Measurements from ENCODE around the gene TRMU. TPM values are rescaled to one million over a fixed set of nuclear protein-coding genes. Genes with fewer than 3 reads are reported as not detected.

TRMU gene
- total RNA-seq, 1 experiment from 2014 or later, result 48.8 TPM

DNA sequence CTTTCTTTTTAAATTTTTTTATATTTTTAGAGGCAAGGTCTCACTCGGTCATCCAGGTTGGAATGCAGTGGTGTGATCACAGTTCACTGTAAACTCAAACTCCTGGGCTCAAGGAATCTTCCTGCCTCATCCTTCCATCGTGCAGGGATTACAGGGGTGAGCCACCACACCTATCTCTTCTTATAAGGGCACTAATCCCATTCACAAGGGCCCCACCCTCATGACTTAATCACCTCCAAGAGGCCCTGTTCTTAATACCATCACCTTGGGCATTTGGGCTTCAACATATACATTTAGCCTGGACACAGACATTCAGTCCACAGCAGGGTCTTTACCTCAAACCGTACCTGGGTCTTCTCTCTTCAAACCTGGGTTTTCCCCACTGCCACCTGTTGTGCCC, 43.3 kb upstream of the TRMU start:
- intact Hi-C loops (cut with micrococcal nuclease; ENCODE audit: unreplicated experiment) (no loop called here), in situ Hi-C loops (cut with HindIII; ENCODE audit: low pct_unique_long_range_greater_than_20kb, low sequenced_read_pairs) (no loop called here)
- no peak overlapping the region for H3K27ac ChIP-seq (ENCODE audit: low read length)
- ATAC-seq (no peak), DNase-seq (ENCODE audit: low read depth, low spot score) (no peak)
- ChIA-PET CTCF (no interaction called here), POLR2A (no interaction called here)
- H3K9me3 ChIP-seq (ENCODE audit: control insufficient read depth, insufficient read depth, low read depth, low read length), result no peaks in the 10 kb centered on the region
- BruUV-seq (replicated peaks), result no TSS peak
- TF ChIP-seq, protein P1, sequence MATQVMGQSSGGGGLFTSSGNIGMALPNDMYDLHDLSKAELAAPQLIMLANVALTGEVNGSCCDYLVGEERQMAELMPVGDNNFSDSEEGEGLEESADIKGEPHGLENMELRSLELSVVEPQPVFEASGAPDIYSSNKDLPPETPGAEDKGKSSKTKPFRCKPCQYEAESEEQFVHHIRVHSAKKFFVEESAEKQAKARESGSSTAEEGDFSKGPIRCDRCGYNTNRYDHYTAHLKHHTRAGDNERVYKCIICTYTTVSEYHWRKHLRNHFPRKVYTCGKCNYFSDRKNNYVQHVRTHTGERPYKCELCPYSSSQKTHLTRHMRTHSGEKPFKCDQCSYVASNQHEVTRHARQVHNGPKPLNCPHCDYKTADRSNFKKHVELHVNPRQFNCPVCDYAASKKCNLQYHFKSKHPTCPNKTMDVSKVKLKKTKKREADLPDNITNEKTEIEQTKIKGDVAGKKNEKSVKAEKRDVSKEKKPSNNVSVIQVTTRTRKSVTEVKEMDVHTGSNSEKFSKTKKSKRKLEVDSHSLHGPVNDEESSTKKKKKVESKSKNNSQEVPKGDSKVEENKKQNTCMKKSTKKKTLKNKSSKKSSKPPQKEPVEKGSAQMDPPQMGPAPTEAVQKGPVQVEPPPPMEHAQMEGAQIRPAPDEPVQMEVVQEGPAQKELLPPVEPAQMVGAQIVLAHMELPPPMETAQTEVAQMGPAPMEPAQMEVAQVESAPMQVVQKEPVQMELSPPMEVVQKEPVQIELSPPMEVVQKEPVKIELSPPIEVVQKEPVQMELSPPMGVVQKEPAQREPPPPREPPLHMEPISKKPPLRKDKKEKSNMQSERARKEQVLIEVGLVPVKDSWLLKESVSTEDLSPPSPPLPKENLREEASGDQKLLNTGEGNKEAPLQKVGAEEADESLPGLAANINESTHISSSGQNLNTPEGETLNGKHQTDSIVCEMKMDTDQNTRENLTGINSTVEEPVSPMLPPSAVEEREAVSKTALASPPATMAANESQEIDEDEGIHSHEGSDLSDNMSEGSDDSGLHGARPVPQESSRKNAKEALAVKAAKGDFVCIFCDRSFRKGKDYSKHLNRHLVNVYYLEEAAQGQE (IDR thresholded peaks at IDR 0.05; ENCODE audit: insufficient read depth in 1 of 2, low read depth in 2 of 2, low read length in 1 of 2), result no peak
- TF ChIP-seq, protein P2, sequence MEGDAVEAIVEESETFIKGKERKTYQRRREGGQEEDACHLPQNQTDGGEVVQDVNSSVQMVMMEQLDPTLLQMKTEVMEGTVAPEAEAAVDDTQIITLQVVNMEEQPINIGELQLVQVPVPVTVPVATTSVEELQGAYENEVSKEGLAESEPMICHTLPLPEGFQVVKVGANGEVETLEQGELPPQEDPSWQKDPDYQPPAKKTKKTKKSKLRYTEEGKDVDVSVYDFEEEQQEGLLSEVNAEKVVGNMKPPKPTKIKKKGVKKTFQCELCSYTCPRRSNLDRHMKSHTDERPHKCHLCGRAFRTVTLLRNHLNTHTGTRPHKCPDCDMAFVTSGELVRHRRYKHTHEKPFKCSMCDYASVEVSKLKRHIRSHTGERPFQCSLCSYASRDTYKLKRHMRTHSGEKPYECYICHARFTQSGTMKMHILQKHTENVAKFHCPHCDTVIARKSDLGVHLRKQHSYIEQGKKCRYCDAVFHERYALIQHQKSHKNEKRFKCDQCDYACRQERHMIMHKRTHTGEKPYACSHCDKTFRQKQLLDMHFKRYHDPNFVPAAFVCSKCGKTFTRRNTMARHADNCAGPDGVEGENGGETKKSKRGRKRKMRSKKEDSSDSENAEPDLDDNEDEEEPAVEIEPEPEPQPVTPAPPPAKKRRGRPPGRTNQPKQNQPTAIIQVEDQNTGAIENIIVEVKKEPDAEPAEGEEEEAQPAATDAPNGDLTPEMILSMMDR (IDR thresholded peaks at IDR 0.05), result no peak
- TF ChIP-seq POLR2AphosphoS5 (IDR thresholded peaks at IDR 0.05; ENCODE audit: low read depth, low read length) (no peak), TCF7L2 (IDR thresholded peaks at IDR 0.05; ENCODE audit: low read depth, low read length) (no peak), SIN3A (IDR thresholded peaks at IDR 0.05; ENCODE audit: borderline replicate concordance, insufficient read depth, low read depth, low read length) (no peak)
- H3K27me3 ChIP-seq (ENCODE audit: control insufficient read depth, insufficient read depth, low read length), result no peaks in the 10 kb centered on the region
- no peaks in the 10 kb centered on the region for H3K4me1 ChIP-seq (ENCODE audit: control insufficient read depth, insufficient read depth, low read length)
- no peak overlapping the region for H3K4me3 ChIP-seq (ENCODE audit: low read depth in 2 of 2, low read length in 2 of 2)
- no peaks in the 10 kb centered on the region for H3K36me3 ChIP-seq (ENCODE audit: control insufficient read depth, insufficient read depth, low read length)

DNA sequence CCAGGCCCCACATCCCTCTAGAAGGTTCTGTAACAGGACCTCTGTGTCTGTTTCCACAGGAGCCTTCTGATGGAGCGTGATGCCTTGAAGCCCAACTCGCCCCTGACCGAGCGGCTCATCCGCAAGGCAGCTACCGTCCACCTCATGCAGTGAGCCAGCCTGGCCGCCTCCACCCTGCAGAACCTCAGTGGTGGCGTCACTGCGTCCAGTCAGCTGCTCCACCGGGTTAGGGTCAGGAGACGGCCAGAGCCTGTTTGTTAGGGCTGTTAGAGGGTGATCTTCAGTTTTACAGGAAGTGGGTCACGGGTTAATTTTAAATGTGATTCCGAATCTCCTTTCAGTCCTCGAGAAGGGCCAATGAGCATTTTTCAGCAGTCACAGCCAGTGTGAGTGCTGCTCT, 42.8 kb upstream of the TRMU start:
- intact Hi-C loops (cut with micrococcal nuclease; ENCODE audit: unreplicated experiment), result no loop called here
- TF ChIP-seq, protein P2 (IDR thresholded peaks at IDR 0.05), result no peak
- TF ChIP-seq TCF7L2 (IDR thresholded peaks at IDR 0.05; ENCODE audit: low read depth, low read length) (no peak), SIN3A (IDR thresholded peaks at IDR 0.05; ENCODE audit: borderline replicate concordance, insufficient read depth, low read depth, low read length) (no peak), POLR2AphosphoS5 (IDR thresholded peaks at IDR 0.05; ENCODE audit: low read depth, low read length) (no peak)
- TF ChIP-seq, protein P1 (IDR thresholded peaks at IDR 0.05; ENCODE audit: insufficient read depth in 1 of 2, low read depth in 2 of 2, low read length in 1 of 2), result no peak
- DNase-seq (ENCODE audit: low read depth, low spot score) (no peak), ATAC-seq (no peak)
- Histone ChIP-seq H3K4me1 (ENCODE audit: control insufficient read depth, insufficient read depth, low read length) (no peaks in the 10 kb centered on the region; the same call in 1 of the 2 replicates), H3K27ac (ENCODE audit: low read length) (no peak overlapping the region), H3K36me3 (ENCODE audit: control insufficient read depth, insufficient read depth, low read length) (peaks cover 2% of the 10 kb centered on the region; the same call in 1 of the 2 replicates), H3K4me3 (ENCODE audit: low read depth in 2 of 2, low read length in 2 of 2) (no peak overlapping the region), H3K27me3 (ENCODE audit: control insufficient read depth, insufficient read depth, low read length) (no peaks in the 10 kb centered on the region), H3K9me3 (ENCODE audit: control insufficient read depth, insufficient read depth, low read depth, low read length) (no peaks in the 10 kb centered on the region)
- ChIA-PET POLR2A (no interaction called here), CTCF (no interaction called here)
- no TSS peak for BruUV-seq (replicated peaks)
- in situ Hi-C loops (cut with HindIII; ENCODE audit: low pct_unique_long_range_greater_than_20kb, low sequenced_read_pairs), result no loop called here
